Measurements from ENCODE around the gene AGXT.

The AGXT gene

DNA sequence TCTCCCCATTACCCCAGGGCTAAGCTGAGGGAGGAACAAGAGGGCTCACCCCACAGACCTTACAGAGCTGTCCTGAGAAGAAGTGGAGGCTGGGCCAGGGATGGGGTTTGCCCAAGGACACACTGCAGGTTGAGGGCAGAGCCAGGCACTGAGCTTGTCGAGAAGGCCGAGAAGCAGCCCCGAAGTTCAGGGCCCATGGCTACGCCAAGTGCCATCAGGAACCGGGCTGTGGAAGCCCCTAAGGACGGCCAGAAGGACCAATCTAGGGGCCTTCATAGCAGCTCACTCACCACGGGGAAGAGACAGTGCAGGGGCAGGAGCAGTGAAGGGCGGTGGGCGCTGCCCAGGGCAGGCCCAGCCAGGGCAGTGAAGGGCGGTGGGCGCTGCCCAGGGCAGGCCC is 18.6 kb upstream of the AGXT start:
- Histone ChIP-seq H3K4me3 (replicated peaks; ENCODE audit: insufficient read depth, low read length) (no peak overlapping the region), H3K27me3 (ENCODE audit: insufficient read depth, poor library complexity, severe bottlenecking) (no peaks in the 10 kb centered on the region), H3K27ac (replicated peaks) (no peak overlapping the region)
- DNase-seq (ENCODE audit: low read depth in 1 of 2, low spot score in 1 of 2): no peak
- TF ChIP-seq, protein P1, sequence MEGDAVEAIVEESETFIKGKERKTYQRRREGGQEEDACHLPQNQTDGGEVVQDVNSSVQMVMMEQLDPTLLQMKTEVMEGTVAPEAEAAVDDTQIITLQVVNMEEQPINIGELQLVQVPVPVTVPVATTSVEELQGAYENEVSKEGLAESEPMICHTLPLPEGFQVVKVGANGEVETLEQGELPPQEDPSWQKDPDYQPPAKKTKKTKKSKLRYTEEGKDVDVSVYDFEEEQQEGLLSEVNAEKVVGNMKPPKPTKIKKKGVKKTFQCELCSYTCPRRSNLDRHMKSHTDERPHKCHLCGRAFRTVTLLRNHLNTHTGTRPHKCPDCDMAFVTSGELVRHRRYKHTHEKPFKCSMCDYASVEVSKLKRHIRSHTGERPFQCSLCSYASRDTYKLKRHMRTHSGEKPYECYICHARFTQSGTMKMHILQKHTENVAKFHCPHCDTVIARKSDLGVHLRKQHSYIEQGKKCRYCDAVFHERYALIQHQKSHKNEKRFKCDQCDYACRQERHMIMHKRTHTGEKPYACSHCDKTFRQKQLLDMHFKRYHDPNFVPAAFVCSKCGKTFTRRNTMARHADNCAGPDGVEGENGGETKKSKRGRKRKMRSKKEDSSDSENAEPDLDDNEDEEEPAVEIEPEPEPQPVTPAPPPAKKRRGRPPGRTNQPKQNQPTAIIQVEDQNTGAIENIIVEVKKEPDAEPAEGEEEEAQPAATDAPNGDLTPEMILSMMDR (IDR thresholded peaks at IDR 0.05; ENCODE audit: insufficient read depth, low read length): no peak
- TF ChIP-seq, protein P2, sequence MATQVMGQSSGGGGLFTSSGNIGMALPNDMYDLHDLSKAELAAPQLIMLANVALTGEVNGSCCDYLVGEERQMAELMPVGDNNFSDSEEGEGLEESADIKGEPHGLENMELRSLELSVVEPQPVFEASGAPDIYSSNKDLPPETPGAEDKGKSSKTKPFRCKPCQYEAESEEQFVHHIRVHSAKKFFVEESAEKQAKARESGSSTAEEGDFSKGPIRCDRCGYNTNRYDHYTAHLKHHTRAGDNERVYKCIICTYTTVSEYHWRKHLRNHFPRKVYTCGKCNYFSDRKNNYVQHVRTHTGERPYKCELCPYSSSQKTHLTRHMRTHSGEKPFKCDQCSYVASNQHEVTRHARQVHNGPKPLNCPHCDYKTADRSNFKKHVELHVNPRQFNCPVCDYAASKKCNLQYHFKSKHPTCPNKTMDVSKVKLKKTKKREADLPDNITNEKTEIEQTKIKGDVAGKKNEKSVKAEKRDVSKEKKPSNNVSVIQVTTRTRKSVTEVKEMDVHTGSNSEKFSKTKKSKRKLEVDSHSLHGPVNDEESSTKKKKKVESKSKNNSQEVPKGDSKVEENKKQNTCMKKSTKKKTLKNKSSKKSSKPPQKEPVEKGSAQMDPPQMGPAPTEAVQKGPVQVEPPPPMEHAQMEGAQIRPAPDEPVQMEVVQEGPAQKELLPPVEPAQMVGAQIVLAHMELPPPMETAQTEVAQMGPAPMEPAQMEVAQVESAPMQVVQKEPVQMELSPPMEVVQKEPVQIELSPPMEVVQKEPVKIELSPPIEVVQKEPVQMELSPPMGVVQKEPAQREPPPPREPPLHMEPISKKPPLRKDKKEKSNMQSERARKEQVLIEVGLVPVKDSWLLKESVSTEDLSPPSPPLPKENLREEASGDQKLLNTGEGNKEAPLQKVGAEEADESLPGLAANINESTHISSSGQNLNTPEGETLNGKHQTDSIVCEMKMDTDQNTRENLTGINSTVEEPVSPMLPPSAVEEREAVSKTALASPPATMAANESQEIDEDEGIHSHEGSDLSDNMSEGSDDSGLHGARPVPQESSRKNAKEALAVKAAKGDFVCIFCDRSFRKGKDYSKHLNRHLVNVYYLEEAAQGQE (IDR thresholded peaks at IDR 0.05; ENCODE audit: insufficient replicate concordance, low read depth): no peak
- no peak for TF ChIP-seq POLR2AphosphoS5 (IDR thresholded peaks at IDR 0.05; ENCODE audit: low read depth)
- TF ChIP-seq GABPA (IDR thresholded peaks at IDR 0.05; ENCODE audit: low read depth): no peak
- no peak for TF ChIP-seq SPI1 (IDR thresholded peaks at IDR 0.05; ENCODE audit: borderline replicate concordance, low read depth)

- Histone ChIP-seq H3K27me3 (ENCODE audit: insufficient read depth, poor library complexity, severe bottlenecking) (no peaks in the 10 kb centered on the region), H3K27ac (replicated peaks) (no peak overlapping the region), H3K4me3 (replicated peaks; ENCODE audit: insufficient read depth, low read length) (no peak overlapping the region)
- no peak for DNase-seq (ENCODE audit: low read depth in 1 of 2, low spot score in 1 of 2)
- TF ChIP-seq, protein P1 (IDR thresholded peaks at IDR 0.05; ENCODE audit: insufficient read depth, low read length): no peak
- TF ChIP-seq POLR2AphosphoS5 (IDR thresholded peaks at IDR 0.05; ENCODE audit: low read depth) (no peak), GABPA (IDR thresholded peaks at IDR 0.05; ENCODE audit: low read depth) (no peak), SPI1 (IDR thresholded peaks at IDR 0.05; ENCODE audit: borderline replicate concordance, low read depth) (no peak)
- TF ChIP-seq, protein P2 (IDR thresholded peaks at IDR 0.05; ENCODE audit: insufficient replicate concordance, low read depth): no peak
Observed at GRCh38 chr2:240850756-240851077, 17.9 kb upstream of the AGXT start.

GRCh38 chr2:240851078-240851991 is 17.3 kb upstream of the AGXT start:
- Histone ChIP-seq H3K27ac (replicated peaks) (no peak overlapping the region), H3K4me3 (replicated peaks; ENCODE audit: insufficient read depth, low read length) (no peak overlapping the region), H3K27me3 (ENCODE audit: insufficient read depth, poor library complexity, severe bottlenecking) (no peaks in the 10 kb centered on the region)
- TF ChIP-seq, protein P1 (IDR thresholded peaks at IDR 0.05; ENCODE audit: insufficient read depth, low read length): peak; percentile 99
- no peak for TF ChIP-seq GABPA (IDR thresholded peaks at IDR 0.05; ENCODE audit: low read depth)
- TF ChIP-seq, protein P2 (IDR thresholded peaks at IDR 0.05; ENCODE audit: insufficient replicate concordance, low read depth): no peak
- DNase-seq (ENCODE audit: low read depth in 1 of 2, low spot score in 1 of 2): peak; percentile 45 to 80
